Neuron (in vitro differentiated cells): ENCODE data around the gene RALGPS1.

Experiments
- H2AFZ ChIP-seq: one replicate; pipeline ENCODE4 v1.6.1; 2013; ENCODE audit warnings: low read depth, mild to moderate bottlenecking, inconsistent platforms, low read length, moderate library complexity
- H3K27me3 ChIP-seq: one replicate; pipeline ENCODE4 v1.6.1; 2013; ENCODE audit warnings: low read length; ENCODE audit not compliant: insufficient read depth
- H3K36me3 ChIP-seq: one replicate; pipeline ENCODE4 v1.6.1; 2013; ENCODE audit warnings: low read length; ENCODE audit not compliant: insufficient read depth
- H3K4me1 ChIP-seq: one replicate; pipeline ENCODE4 v1.6.1; 2013; ENCODE audit warnings: low read length; ENCODE audit not compliant: insufficient read depth
- H3K4me3 ChIP-seq: 2 replicates; pipeline ENCODE4 v1.5.1; 2013; ENCODE audit warnings: mild to moderate bottlenecking, low read length, moderate library complexity
- H3K9me3 ChIP-seq: one replicate; pipeline ENCODE4 v1.6.1; 2013; ENCODE audit warnings: low read length

RALGPS1 gene

DNA sequence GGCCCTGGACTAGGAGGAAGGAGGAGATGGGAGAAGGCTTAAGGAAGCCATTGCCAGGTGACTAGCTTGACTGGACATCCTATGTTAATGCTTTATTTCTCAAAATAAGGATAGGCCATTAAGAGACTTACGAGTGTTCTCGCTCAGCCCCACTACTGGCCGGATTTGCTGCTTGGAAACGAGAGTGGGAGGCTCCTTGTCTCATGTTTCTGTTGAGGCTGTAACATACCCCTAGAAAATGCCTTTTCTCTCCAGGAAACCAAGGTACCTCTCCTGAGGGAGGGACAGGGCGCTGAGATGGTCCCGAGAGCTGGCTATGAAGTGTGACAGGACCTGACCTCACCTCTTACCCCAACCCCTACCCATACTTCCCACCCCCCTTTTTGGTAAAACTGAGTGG lies 60.0 kb downstream of the RALGPS1 start:
- Histone ChIP-seq H3K9me3 (no peaks in the 10 kb centered on the region), H2AFZ (no peak overlapping the region), H3K4me1 (no peaks in the 10 kb centered on the region), H3K27me3 (no peaks in the 10 kb centered on the region), H3K4me3 (no peak overlapping the region), H3K36me3 (no peaks in the 10 kb centered on the region)

DNA sequence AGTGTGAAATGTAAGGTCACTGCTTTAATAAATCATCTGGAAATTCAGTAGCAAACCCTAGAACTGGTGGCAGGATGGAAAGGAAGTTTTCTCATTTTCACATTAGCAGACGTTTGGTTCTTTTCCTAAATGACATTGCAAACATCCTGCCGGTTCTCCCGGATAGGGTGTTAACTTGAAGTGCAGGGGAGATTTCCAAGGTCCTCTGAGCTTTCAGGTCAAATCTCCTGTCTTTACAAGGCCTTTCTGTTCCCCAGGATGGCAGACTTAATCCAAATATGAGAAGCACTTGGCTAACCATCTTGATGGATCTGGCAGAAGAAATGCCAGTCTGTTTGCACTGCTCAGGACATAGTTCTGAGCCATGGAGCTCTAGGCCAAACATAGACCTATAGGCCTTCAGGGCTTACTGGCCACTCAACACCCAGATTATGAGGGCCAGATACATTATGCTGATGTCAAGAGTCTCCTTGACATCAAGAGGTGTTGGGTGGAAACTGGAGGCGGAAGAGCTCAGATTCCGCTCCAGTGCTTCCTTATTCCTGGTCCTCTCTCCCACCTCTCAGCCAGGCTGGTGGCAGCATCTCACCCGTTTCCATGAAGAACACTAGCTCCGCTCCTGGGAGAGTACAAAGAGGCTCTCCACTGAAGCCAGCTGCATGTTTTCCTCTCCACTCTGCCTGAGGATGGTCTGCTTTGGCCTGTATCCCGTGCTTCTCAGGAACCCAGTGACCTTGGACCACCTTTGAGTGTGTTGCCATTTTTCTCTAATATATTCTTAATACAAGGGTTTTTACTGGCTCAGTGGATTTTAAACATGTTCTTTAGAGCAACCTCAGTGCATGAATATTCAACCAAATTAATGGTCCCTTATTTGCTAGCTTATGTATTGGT lies 61.0 kb downstream of the RALGPS1 start:
- H3K27me3 ChIP-seq: no peaks in the 10 kb centered on the region
- H3K4me3 ChIP-seq: no peak overlapping the region

DNA sequence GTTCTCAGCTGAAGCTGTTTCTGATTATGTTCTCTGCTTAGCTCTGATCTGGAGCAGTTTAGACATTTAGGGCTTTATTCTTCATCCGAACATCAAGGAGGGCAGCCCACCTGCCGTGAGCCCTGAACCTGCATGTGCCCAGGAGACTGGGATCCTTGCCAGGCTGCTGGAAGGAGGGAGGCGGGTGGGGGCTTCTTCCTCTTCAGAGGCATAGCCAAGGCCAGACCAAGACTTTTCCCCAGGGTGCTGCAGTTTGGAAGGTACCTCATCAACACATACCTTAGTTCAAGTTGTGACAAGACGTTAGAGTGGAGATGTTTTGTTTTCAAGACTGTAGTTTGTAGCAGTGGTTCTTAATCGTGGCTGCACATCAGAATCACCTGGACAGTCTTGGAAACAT lies 64.9 kb downstream of the RALGPS1 start:
- H2AFZ ChIP-seq: no peak overlapping the region
- no peaks in the 10 kb centered on the region for H3K9me3 ChIP-seq
- no peaks in the 10 kb centered on the region for H3K36me3 ChIP-seq
- H3K4me3 ChIP-seq: no peak overlapping the region
- H3K4me1 ChIP-seq: no peaks in the 10 kb centered on the region
- no peaks in the 10 kb centered on the region for H3K27me3 ChIP-seq

More for the DNA sequence above, 61.0 kb downstream of the RALGPS1 start:
- H2AFZ ChIP-seq: no peak overlapping the region
- H3K4me1 ChIP-seq: no peaks in the 10 kb centered on the region
- no peaks in the 10 kb centered on the region for H3K9me3 ChIP-seq
- H3K36me3 ChIP-seq: no peaks in the 10 kb centered on the region

DNA sequence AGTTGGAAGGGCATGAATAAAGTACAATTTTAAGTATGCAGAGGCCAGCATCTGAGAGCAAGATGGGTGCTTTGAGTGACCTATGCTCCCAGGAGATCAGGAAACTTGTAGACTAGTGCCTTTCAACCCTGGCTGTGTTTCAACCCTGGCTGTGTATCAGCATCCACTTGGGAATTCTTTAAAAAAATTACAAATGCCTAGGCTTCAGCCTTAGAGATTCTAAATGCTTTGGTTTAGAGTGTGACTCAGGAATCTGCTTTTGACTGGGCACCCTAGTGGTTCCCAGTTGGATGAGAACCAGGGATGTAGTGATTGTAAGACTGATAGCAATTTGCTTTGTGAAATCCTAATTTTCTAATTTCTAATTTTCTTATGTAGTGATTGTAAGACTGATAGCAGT lies 65.6 kb downstream of the RALGPS1 start:
- H3K9me3 ChIP-seq: no peaks in the 10 kb centered on the region
- no peaks in the 10 kb centered on the region for H3K4me1 ChIP-seq
- H3K4me3 ChIP-seq: no peak overlapping the region
- H3K36me3 ChIP-seq: no peaks in the 10 kb centered on the region
- no peaks in the 10 kb centered on the region for H3K27me3 ChIP-seq
- no peak overlapping the region for H2AFZ ChIP-seq

- no peaks in the 10 kb centered on the region for H3K36me3 ChIP-seq
- H2AFZ ChIP-seq: no peak overlapping the region
- H3K9me3 ChIP-seq: no peaks in the 10 kb centered on the region
- H3K4me3 ChIP-seq: no peak overlapping the region
- H3K4me1 ChIP-seq: no peaks in the 10 kb centered on the region
- no peaks in the 10 kb centered on the region for H3K27me3 ChIP-seq
Observed at GRCh38 chr9:126981218-126981617, 66.6 kb downstream of the RALGPS1 start.

DNA sequence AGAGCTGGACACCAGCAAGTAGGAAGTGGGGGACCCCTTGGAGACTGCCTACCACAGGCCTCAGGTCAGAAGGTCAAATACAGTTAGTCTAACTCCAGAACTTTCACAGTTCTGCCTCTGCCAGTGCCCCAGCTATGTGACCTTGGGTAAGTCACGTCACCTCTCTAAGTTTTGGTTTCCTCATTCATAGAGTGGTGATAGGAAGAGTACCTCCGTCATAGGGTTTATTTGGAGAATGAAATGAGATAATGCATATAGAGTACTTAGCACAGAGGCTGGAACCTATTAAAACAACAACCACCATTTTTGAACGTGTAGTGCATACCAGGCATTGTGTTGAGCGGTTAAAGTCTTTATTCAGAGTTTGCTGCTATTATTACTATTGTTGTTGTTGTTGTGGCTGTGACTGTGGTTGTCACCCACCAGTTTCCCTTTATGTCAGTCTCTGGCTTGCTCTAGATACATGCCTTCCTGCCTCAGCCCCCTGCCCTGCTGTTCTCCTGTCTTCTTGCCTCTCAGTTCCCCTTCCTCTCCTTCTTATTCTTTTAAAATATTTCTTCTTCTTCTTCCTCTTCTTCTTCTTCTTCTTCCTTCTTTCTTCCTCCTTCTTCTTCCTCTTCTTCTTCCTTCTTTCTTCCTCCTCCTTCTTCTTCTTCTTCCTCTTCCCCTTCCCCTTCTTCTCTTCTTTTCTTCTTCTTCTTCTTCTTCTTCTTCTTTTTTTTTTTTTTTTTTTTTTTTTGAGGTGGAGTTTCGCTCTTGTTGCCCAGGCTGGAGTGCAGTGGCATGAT lies 67.8 kb downstream of the RALGPS1 start:
- no peak overlapping the region for H3K4me3 ChIP-seq
- H3K27me3 ChIP-seq: no peaks in the 10 kb centered on the region
- H2AFZ ChIP-seq: no peak overlapping the region
- no peaks in the 10 kb centered on the region for H3K4me1 ChIP-seq
- no peaks in the 10 kb centered on the region for H3K9me3 ChIP-seq
- no peaks in the 10 kb centered on the region for H3K36me3 ChIP-seq

DNA sequence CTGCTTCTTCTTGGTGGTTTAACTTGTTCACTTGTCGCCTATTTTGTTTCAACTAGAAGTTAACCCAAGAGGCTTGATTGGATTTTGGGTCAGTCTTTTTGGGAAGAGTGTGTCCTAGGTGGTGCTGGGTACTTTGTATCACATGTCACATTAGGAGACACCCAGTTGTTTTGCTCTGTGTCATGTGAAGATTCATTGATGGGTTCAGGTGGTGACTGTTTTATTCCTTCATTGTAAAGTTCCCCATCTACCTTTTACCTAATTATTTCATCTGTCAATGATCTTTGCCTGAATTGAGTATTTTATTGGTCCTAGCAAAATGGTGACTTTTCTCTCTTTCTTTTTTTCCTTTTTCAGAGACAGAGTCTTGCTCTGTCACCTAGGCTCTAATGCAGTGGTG lies 69.2 kb downstream of the RALGPS1 start:
- Histone ChIP-seq H3K4me3 (no peak overlapping the region), H2AFZ (no peak overlapping the region), H3K9me3 (no peaks in the 10 kb centered on the region), H3K36me3 (no peaks in the 10 kb centered on the region), H3K27me3 (no peaks in the 10 kb centered on the region), H3K4me1 (no peaks in the 10 kb centered on the region)

GRCh38 chr9:126984969-126985368 lies 70.4 kb downstream of the RALGPS1 start:
- no peak overlapping the region for H2AFZ ChIP-seq
- no peak overlapping the region for H3K4me3 ChIP-seq
- H3K9me3 ChIP-seq: no peaks in the 10 kb centered on the region
- H3K27me3 ChIP-seq: no peaks in the 10 kb centered on the region
- H3K36me3 ChIP-seq: no peaks in the 10 kb centered on the region
- H3K4me1 ChIP-seq: no peaks in the 10 kb centered on the region

GRCh38 chr9:126985870-126986498 lies 71.4 kb downstream of the RALGPS1 start:
- Histone ChIP-seq H3K27me3 (no peaks in the 10 kb centered on the region), H3K4me3 (no peak overlapping the region), H3K36me3 (no peaks in the 10 kb centered on the region)

DNA sequence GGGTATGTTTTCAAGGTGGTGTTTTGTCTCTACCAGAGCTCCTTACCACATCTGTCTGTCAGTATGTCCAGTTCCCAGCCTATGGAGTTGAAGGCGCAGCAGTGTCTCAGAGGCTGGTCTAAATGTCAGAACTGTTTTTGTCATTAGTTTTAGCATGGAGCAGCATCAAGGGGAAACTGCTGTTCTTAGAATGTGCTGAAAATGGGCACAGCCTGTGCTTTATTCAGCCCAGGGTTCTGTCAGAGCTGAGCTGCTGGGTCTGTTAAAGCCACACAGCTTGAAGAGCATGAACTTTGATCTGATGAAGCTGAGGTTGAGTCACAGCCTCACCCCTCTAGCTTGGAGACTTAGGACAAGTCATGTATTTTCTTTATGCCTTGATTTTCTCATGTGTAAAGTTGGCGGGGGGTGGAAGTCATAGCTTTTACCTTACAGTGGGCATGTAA lies 71.9 kb downstream of the RALGPS1 start:
- no peak overlapping the region for H2AFZ ChIP-seq
- no peaks in the 10 kb centered on the region for H3K9me3 ChIP-seq
- H3K36me3 ChIP-seq: no peaks in the 10 kb centered on the region
- no peaks in the 10 kb centered on the region for H3K4me1 ChIP-seq
- H3K4me3 ChIP-seq: no peak overlapping the region
- no peaks in the 10 kb centered on the region for H3K27me3 ChIP-seq

More at GRCh38 chr9:126985870-126986498, 71.4 kb downstream of the RALGPS1 start:
- Histone ChIP-seq H3K9me3 (no peaks in the 10 kb centered on the region), H3K4me1 (no peaks in the 10 kb centered on the region), H2AFZ (no peak overlapping the region)

DNA sequence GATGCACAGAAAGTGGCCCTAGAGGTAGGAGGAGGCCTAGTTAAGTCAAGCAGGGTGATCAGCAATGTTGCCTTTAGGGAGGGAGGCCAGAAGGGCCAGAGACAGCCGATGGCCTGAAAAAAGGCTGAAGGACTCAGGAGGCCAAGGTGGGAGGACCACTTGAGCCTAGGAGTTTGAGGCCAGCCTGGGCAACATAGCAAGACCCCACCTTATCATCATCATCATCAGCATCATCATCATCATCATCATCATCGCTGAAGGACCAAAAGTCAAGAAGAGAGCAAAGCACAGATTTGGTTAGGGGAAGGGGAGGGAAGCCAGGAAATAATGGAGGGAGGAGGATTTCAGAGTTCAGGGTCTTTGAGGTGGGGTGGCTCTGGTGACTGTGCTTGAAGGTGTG lies 74.3 kb downstream of the RALGPS1 start:
- Histone ChIP-seq H3K9me3 (peaks cover 6% of the 10 kb centered on the region), H3K4me1 (no peaks in the 10 kb centered on the region), H3K36me3 (no peaks in the 10 kb centered on the region), H2AFZ (no peak overlapping the region), H3K4me3 (no peak overlapping the region), H3K27me3 (no peaks in the 10 kb centered on the region)

DNA sequence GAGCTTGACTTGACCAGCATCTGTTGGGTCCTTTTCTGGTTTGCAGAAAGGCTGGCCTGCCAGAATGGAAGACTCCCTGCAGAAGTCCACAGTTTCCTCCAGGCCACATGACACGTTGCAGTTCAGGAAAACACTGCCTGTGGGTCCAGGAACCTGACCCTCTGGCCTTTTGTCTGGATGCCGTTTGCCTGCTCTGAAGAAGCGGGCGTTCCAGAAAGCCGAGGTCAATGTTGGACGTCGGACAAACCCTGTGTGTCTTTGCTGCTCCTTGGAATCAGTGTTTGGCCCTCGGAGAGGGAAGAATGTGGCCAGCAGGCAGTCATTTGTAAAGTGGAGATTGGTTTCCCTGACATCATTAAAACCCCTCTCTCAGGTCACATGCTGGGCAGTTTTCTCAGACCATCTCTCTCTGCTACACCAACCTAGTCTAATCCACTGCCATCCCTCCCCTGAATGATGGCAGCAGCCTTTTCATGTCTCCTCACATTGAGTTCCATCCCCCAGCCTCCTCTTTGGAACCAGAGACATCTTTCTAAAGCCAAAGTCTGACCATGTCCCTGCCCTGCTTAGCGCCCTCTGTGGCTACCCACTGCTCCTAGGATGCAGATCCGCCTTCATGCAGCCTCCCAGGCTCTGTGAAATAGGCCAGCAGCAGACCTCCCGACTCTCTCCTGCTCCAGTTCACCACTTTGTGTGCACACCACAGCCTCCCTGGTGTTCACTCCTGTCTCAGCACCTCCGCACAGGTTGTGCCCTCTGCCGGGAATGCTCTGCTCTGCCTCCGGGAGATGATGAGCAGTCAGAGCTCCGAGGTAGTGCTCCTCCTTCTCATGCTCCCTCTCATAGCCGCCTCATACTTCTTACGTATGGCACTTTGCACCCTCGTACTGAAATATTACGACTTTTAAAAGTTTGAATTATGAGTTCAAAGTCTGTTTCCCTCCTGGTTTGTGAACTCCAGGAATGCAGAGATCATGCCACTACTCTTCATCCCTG lies 75.6 kb downstream of the RALGPS1 start:
- Histone ChIP-seq H3K4me3 (no peak overlapping the region), H3K27me3 (no peaks in the 10 kb centered on the region), H3K9me3 (peaks cover 6% of the 10 kb centered on the region), H3K36me3 (no peaks in the 10 kb centered on the region), H3K4me1 (no peaks in the 10 kb centered on the region), H2AFZ (no peak overlapping the region)
